HG03432 (cell line): ENCODE results near the gene EHMT1.

ENCODE experiments used
- ATAC-seq: cut with Tn5 transposase; IDR thresholded peaks from one replicate; pipeline ENCODE4 v1.9.1; 2021; ENCODE audit warnings: mild to moderate bottlenecking, moderate library complexity; ENCODE audit not compliant: unreplicated experiment

Gene EHMT1

GRCh38 chr9:137618105-137619067, at the start of gene EHMT1:
Gene EHMT1, plus strand, starts transcription at chr9:137619005. Its CDS starts 24 bp downstream, at chr9:137619029.
- ATAC-seq, result peak; percentile 78

DNA sequence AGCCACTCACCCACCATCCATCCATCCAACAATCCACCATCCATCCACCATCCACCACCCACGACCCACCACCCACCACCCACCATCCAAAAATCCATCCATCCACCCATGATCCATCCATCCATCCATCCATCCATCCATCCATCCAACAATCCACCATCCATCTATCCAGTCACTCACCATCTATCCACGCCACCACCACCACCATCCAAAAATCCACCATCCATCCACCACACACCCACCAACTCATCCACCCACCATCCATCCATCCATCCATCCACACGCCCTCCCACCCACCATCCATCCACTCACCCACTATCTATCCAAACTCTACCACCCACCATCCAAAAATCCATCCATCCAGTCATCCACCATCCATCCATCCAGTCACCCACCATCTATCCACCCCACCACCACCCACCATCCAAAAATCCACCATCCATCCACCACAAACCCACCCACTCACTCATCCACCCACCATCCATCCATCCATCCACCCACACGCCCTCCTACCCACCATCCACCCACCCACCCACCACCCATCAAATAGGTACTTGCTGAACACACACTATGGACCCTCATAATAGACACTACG, 49.1 kb upstream of the EHMT1 start:
- no peak for ATAC-seq

GRCh38 chr9:137570566-137570965, 48.2 kb upstream of the EHMT1 start:
- ATAC-seq, result no peak

GRCh38 chr9:137574192-137574591, 44.6 kb upstream of the EHMT1 start:
- no peak for ATAC-seq

DNA sequence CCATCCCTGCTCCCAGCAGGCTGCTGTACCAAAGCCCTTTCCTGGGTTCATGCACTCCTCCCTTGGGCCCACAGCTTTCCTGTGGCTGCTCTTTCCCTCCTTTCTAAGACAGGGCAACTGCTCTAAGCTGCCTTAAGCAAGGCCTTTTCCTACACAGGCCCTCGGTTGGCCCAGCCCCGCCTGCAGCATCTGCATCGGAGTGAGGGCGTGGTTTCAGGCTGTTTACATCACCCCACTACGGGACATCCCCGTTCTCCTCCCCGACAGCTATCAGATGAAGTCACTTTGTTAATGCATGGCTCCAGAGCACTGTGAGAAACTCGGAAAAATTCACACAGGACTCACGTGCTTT, 43.5 kb upstream of the EHMT1 start:
- no peak for ATAC-seq

- ATAC-seq, result no peak
Measured at GRCh38 chr9:137575716-137576411, 42.9 kb upstream of the EHMT1 start.

GRCh38 chr9:137578518-137579258, 40.1 kb upstream of the EHMT1 start, which contains the start of gene DPH7:
Gene DPH7, minus strand, starts transcription at chr9:137578925. Its CDS starts 148 bp downstream, at chr9:137578777.
- ATAC-seq, result peak; percentile 88

- ATAC-seq, result no peak
Measured at GRCh38 chr9:137579259-137579604, 39.6 kb upstream of the EHMT1 start.

- ATAC-seq, result no peak
Measured at GRCh38 chr9:137580209-137580953, 38.4 kb upstream of the EHMT1 start.

DNA sequence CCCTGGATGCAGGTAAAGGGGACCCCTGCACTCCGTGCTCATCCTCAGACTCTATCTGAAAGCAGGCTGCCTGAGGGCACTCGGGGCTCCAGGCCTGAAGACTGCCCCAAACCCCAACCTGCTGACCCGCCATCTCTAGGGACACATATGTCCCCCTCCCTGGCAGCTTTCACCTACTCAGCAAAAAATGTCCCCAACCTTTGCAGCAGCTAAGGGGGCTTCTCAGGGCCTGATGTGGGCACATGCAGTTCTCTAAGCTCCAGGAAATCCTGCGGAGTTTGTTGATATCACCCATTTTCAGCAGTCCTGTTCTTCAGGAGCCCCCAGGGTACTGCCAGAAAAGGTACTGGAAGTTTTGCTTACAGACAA, 37.9 kb upstream of the EHMT1 start:
- no peak for ATAC-seq

GRCh38 chr9:137581361-137582285, 37.2 kb upstream of the EHMT1 start:
- no peak for ATAC-seq

DNA sequence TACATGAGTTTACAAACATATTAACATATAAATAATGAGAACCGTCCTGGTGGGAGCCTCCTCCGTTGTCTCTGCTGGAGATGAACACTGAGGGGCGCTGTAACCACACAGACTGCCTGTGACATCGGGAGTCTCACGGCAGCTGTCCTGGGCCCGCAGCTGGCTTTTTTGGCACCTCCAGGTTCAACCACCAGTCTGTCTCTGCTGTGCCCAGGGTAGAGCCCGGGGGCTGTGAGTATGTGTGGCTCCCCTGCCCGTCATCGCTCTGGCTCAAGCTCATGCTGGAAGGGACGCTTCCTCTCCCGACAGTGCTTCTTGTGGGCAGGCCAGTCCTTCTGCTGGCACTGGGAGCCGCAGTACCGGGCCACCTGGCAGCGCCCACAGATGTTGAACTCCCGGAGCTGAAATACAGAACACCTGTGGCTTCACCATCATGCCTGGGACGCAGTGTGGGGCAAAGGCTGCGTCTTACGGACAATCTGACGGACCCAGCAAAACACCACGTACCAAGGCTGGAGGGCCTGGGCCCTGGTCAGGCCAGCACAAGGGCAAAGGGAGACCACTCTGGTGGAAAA, 36.4 kb upstream of the EHMT1 start:
- no peak for ATAC-seq

GRCh38 chr9:137583347-137583746, 35.5 kb upstream of the EHMT1 start:
- no peak for ATAC-seq

DNA sequence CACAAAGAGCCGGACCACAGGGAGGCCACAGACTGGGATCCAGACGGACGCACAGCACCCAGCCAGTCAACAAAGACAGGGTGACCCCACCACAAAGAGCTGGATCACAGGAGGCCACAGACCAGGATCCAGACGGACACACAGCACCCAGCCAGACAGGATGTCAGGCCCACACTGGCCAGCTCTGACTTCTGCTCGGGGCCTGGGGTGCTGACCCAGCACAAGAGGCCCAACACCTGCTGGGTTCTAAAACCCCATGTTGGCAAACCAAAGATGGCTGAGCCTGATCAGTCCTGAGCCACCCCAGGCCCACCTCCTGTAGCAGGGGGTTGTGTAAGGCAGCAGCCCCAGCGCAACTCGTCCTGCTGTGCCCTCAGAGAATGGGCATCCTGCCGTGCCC, 34.8 kb upstream of the EHMT1 start:
- ATAC-seq, result no peak

- no peak for ATAC-seq
Measured at GRCh38 chr9:137586854-137587253, 32.0 kb upstream of the EHMT1 start.

DNA sequence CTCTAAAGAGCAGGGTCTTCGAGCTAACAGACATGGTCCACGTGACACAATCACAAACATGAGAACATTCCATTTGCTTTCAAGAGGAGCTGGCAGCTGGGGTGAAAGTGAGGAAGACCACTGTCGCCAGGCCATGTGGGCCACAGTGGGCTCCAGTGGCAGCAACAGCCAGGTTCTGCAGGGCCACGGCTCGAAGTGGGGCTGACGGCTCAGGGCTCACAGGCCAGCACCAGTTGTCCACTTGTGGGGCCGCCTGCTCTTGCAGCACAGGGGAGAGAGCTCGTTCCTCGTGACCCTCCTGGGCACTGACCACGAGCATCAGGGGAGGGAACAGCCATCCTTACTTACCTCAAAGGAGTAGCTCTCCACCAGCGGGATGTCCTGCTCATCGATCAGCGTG, 30.5 kb upstream of the EHMT1 start:
- no peak for ATAC-seq

DNA sequence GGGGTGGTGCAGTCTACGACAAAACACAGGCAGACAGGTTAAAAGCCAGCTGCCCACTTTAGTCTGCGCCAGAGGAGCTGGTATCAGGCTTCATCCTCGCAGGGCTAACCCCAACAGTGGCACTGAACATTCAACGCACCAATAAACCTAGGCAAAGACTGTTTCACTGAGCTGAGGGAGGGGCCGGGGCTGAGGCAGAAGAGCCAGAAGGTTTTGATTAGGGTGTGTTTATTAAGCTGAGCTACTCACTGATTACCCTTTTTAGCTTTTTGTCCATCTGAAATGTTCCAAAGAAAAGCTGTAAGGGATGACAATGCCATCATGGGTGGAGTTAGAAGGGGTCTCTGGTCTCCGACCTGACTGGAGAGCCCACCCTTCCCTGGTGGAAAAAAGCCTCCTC, 29.9 kb upstream of the EHMT1 start:
- ATAC-seq, result no peak

DNA sequence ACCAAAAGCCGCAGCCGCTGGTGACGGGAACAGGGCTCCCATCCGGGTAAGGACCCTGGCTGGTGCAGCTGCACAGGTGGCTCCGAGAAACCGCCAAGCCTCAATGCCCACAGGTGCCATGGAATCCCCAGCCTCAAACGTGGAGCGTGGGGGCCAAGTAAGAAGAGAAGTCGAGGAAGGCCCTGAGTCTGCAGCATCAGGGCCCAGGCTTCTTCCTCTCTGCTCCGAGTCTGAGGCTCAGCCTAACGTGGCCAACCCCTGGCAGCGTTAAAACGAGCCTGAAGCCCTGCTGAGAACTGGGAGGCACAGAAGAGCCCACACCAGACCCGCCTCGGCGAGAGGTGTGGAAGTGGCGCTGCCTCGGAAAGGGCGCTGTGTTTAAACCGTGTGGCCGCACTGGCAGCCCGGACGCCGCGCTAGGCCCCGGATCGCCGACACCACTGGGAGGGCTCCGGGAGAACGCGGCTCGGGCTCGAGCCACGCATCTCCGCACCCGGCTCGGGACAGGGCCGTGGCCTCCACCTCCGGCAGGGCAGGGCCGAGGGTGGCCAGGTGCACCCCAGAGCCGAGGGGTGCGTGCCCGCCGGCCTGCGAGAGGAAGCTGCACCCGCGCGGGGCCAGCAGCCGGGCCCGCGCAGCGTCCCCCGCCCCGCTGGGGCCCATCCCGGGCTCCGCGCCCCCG, 29.2 kb upstream of the EHMT1 start:
- peak; percentile 13 for ATAC-seq

- no peak for ATAC-seq
Measured at GRCh38 chr9:137590123-137590468, 28.7 kb upstream of the EHMT1 start.
